Testis (tissue), 2 donors: ENCODE results near the gene TSPAN17.

Source experiments
- POLR2A ChIP-seq: fragments of 450-650 bp; IDR thresholded peaks from one replicate; pipeline ENCODE4 v1.6.1; 2017; ENCODE audit warnings: antibody characterized with exemption, mild to moderate bottlenecking, moderate library complexity
- TF ChIP-seq, protein P1 (sequence below), 3 experiments: fragments of 450-650 bp in 2 of 3; fragments of 200-600 bp in 1 of 3; sonication (generic) in 1 of 3; IDR thresholded peaks; one replicate each; pipeline ENCODE4 v1.5.1; 2016 to 2019; ENCODE audit warnings: antibody characterized with exemption in 3 of 3, mild to moderate bottlenecking in 2 of 3, moderate library complexity in 1 of 3

- TF ChIP-seq, protein P1, sequence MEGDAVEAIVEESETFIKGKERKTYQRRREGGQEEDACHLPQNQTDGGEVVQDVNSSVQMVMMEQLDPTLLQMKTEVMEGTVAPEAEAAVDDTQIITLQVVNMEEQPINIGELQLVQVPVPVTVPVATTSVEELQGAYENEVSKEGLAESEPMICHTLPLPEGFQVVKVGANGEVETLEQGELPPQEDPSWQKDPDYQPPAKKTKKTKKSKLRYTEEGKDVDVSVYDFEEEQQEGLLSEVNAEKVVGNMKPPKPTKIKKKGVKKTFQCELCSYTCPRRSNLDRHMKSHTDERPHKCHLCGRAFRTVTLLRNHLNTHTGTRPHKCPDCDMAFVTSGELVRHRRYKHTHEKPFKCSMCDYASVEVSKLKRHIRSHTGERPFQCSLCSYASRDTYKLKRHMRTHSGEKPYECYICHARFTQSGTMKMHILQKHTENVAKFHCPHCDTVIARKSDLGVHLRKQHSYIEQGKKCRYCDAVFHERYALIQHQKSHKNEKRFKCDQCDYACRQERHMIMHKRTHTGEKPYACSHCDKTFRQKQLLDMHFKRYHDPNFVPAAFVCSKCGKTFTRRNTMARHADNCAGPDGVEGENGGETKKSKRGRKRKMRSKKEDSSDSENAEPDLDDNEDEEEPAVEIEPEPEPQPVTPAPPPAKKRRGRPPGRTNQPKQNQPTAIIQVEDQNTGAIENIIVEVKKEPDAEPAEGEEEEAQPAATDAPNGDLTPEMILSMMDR (IDR thresholded peaks at IDR 0.05) = no peak
- TF ChIP-seq POLR2A = no peak
Measured at GRCh38 chr5:176664479-176664878, 17.2 kb downstream of the TSPAN17 start.
